Coronary artery (tissue), 2 donors: ENCODE data around the gene LYL1.

Experiments used
- DNase-seq: peaks from one replicate; pipeline ENCODE4 v3.0.0-alpha.2; 2017; ENCODE audit warnings: low spot score
- H3K27ac ChIP-seq, 2 donors: fragments of 200-600 bp; sonication (generic); one replicate each; pipeline ENCODE4 v1.5.1; 2016 to 2019
- H3K4me3 ChIP-seq: fragments of 200-600 bp; sonication (generic); 2 replicates; pipeline ENCODE4 v1.5.1; 2016; ENCODE audit warnings: mild to moderate bottlenecking, moderate library complexity
- TF ChIP-seq, protein P1 (sequence below): fragments of 200-600 bp; sonication (generic); IDR thresholded peaks from one replicate; pipeline ENCODE4 v1.5.1; 2019; ENCODE audit warnings: antibody characterized with exemption

LYL1 gene

DNA sequence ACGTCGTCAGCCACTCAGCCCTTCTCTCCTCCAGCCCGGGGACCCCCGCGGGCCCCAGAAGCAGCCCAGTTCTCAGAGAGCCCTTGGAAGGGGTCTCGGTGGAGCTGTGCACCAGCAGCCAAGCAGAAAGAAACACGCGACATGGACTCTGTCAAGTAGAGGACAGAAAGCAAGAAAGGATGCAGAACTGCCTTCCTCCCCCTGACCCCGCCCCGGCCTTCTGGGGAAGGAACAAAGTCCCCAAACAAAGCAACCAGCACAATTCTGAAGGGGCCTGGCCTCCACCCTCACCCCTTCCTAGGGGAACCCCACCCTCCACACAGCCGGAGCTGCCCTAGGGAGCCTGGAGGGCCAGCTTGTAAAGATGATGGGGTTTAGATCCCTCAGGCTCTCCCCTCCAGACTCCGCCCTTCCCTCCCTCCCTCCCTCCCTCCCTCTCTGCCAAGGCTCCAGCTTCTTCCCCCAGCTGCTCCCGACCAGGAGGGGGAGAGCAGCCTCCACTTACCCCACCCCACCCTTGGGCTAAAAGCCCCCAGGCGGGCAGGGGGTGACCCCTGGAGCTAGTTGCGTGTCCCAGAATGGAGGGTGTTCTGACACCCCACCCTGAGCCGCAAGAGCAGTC lies 7.8 kb downstream of the LYL1 start:
- TF ChIP-seq, protein P1, sequence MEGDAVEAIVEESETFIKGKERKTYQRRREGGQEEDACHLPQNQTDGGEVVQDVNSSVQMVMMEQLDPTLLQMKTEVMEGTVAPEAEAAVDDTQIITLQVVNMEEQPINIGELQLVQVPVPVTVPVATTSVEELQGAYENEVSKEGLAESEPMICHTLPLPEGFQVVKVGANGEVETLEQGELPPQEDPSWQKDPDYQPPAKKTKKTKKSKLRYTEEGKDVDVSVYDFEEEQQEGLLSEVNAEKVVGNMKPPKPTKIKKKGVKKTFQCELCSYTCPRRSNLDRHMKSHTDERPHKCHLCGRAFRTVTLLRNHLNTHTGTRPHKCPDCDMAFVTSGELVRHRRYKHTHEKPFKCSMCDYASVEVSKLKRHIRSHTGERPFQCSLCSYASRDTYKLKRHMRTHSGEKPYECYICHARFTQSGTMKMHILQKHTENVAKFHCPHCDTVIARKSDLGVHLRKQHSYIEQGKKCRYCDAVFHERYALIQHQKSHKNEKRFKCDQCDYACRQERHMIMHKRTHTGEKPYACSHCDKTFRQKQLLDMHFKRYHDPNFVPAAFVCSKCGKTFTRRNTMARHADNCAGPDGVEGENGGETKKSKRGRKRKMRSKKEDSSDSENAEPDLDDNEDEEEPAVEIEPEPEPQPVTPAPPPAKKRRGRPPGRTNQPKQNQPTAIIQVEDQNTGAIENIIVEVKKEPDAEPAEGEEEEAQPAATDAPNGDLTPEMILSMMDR: no peak
- no peak for DNase-seq
- Histone ChIP-seq H3K4me3 (peak overlapping the region; percentile 45), H3K27ac (peak overlapping the region; percentile 85 to 92)

GRCh38 chr19:13094106-13094504 lies 8.6 kb downstream of the LYL1 start:
- TF ChIP-seq, protein P1: no peak
- DNase-seq: no peak
- H3K27ac ChIP-seq: peak overlapping the region; percentile 85 to 92
- H3K4me3 ChIP-seq: no peak overlapping the region

- no peak overlapping the region for H3K4me3 ChIP-seq
- TF ChIP-seq, protein P1: peak; percentile 96
- H3K27ac ChIP-seq: peak overlapping the region; percentile 85 to 92
- DNase-seq: no peak
Observed at GRCh38 chr19:13093407-13094105, 9.1 kb downstream of the LYL1 start.

GRCh38 chr19:13092606-13093235 lies 9.9 kb downstream of the LYL1 start:
- Histone ChIP-seq H3K4me3 (no peak overlapping the region), H3K27ac (peak overlapping the region; percentile 85 to 92)
- TF ChIP-seq, protein P1: no peak
- no peak for DNase-seq

- DNase-seq: no peak
- Histone ChIP-seq H3K27ac (peak overlapping the region; percentile 85 to 92), H3K4me3 (peak overlapping the region; percentile 52)
- TF ChIP-seq, protein P1: no peak
Observed at GRCh38 chr19:13092158-13092543, 10.5 kb downstream of the LYL1 start.

DNA sequence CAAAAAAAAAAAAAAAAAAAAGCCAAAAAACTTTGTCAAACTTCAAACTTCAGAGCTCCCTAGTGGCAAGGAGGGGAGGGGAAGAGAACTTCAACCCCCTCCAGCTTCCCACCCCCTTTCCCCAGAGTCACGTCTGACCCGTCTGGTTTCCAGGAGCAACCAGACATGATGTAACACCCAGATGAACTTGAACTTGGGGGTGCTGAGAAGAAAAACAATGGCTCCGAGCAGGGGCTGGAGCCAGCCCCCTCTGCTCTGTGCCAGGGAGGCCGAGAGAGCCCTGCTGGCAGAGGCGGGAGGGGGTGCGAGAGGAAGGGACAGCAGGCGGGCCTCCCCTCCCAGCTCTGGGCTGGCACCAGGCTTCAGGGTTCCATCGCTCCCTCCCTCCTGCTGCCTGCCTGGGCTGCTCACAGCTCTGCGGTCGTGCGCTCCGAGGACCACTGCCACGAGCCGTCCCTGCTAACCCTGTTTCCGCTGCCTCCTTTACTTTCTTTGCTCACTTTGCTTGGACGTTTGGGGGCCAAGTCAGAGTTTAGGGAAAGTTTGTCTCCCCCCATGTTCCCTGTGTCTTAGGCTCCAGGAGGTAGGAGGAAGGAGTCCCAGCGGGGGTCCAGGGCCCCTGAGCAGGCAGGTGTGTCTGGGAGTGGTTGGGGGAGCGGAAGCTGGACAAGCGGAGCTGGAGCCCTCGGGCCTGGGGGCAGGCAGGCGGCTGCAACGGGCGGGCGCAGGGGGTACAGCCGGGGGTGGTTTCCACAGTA lies 11.1 kb downstream of the LYL1 start:
- Histone ChIP-seq H3K4me3 (peak overlapping the region; percentile 52), H3K27ac (peak overlapping the region; percentile 85 to 92)
- TF ChIP-seq, protein P1: no peak
- peak; percentile 94 for DNase-seq
